ENCODE results near the gene C1QTNF2.

DNA sequence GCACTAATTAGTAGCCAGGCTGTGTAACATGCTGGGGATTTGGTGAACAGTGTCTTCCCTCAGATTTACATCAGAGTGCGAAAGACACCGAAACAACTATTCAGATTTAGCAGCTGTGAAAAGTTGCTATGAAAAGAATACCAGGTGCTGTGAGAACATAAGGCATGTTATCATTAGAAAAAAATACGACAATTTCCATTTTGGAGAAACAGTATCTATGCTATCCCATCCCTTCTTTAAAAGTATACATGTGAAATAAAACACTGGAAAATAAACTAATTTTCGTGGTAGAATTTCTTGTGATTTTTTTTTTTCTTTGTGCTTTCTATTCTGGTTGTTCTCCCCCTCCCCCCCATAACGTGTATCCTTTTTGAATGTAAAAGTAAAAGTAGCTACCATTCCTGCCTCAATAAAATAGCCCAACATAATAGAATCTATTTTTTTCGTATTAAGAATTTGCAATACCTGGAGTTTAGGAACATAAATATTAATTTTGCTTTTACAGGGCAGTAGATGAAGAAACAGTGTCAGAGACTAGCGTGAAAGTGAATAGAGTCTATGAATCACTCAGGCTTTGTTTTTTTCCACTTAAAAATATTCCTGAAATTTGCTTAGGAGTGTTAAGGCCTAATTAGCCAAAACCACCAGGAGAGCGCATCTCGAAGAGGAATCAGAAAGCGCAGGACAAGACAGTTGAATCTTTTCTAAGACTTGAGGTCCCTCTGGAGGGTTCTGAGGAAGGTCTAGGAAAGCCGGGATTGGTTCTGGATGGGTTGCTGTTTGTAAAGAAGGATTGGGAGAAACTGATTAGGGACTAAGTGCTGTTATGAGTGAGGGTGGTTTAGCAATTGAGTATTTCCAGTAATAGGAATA, 49.3 kb upstream of the C1QTNF2 start:
- TF ChIP-seq, protein P1, sequence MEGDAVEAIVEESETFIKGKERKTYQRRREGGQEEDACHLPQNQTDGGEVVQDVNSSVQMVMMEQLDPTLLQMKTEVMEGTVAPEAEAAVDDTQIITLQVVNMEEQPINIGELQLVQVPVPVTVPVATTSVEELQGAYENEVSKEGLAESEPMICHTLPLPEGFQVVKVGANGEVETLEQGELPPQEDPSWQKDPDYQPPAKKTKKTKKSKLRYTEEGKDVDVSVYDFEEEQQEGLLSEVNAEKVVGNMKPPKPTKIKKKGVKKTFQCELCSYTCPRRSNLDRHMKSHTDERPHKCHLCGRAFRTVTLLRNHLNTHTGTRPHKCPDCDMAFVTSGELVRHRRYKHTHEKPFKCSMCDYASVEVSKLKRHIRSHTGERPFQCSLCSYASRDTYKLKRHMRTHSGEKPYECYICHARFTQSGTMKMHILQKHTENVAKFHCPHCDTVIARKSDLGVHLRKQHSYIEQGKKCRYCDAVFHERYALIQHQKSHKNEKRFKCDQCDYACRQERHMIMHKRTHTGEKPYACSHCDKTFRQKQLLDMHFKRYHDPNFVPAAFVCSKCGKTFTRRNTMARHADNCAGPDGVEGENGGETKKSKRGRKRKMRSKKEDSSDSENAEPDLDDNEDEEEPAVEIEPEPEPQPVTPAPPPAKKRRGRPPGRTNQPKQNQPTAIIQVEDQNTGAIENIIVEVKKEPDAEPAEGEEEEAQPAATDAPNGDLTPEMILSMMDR (IDR thresholded peaks at IDR 0.05): no peak
- TF ChIP-seq POLR2A (IDR thresholded peaks at IDR 0.05): no peak
